NCI-H2196 (cell line): Measurements from ENCODE around the gene FLNC.

ENCODE experiments used
- DNase-seq: peaks from one replicate; lab custom pipeline; 2025; ENCODE audit not compliant: unreplicated experiment; lab: John Stamatoyannopoulos, UW

FLNC gene

GRCh38 chr7:128888039-128888755, 58.0 kb downstream of the FLNC start:
- DNase-seq, result no peak

GRCh38 chr7:128888756-128889095, 58.5 kb downstream of the FLNC start:
- no peak for DNase-seq

DNA sequence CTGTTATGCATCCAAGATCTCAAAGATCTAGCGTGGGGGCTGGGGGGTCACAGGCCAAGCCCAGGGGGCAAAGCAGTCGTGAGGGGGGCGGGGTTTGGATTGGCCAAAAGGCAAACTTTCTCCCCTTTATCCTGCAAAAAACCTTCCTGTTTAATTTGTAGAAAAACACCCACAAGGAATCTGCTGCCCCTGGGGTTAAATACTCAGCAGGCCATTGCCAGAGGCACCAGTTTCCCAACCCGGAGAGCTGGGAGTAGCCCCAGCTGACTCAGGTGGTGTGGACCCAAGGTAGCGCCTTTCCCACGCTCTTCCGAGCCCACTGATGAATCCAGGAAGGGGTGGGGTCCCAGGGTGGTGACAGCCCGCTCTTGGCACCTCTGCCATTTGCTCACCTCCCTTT, 58.9 kb downstream of the FLNC start:
- no peak for DNase-seq

- DNase-seq, result peak; percentile 21
These were observed 60.3 kb downstream of the FLNC start for GRCh38 chr7:128890306-128891109.

- peak; percentile 16 for DNase-seq
These were observed 61.1 kb downstream of the FLNC start for GRCh38 chr7:128891110-128891941.

GRCh38 chr7:128891942-128892269, 61.7 kb downstream of the FLNC start:
- DNase-seq, result no peak

DNA sequence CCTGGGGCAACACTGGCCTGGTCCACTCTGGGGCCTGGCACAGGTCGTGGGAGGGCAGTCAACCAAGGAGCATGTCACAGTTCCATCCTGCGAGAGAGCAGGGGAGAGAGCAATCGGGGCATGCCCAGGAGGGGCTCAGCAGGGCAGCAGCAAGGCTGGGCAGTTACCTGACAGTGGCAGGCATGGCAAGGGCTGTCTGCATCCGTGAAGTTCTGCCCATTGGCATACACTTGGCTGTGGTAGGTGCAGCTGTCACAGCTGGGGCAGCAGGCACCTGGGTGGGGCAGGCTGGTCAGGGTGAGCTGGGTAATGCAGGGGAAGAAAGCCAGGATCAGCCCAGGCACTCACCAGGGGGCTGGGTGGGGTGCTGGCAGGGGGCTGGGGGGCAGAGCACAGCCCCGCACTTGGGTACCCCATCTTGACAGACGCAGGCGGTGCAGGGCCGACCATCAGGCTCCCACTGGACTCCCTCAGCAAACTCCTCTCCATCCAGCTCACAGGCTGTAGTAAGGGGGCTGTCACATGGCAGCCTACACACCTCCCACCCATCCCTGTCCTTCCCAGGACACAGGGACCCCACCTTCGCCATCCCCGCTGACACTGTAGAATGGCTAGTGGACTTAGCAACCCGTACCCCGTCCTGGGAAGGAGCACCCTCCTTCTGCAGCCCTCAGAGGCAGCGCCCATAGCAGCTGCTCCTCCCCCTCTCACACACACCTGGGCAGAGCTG, 62.5 kb downstream of the FLNC start:
- no peak for DNase-seq

- DNase-seq, result no peak
These were observed 63.3 kb downstream of the FLNC start for GRCh38 chr7:128893251-128894100.

DNA sequence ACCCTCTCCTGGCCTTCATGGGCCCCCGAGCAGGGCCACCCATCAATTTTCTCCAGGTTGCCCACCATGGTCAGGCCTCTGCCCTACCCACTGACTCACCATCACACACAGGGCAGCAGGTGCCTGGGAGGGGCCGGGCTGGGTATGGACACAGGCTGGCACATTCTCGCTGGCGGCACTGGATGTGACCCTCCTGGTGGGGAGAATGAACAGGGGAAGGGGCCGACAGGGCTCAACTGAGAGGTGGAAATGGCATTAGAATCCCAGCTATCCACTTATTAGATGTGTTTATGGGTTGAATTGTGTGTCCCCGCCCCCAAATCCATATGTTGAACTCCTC, 63.9 kb downstream of the FLNC start:
- DNase-seq, result no peak

- DNase-seq, result no peak
These were observed 65.1 kb downstream of the FLNC start for GRCh38 chr7:128895320-128895719.

GRCh38 chr7:128899392-128899791, 69.2 kb downstream of the FLNC start:
- DNase-seq, result no peak

- DNase-seq, result no peak
These were observed 70.0 kb downstream of the FLNC start for GRCh38 chr7:128900237-128900636.

- DNase-seq, result no peak
These were observed 72.8 kb downstream of the FLNC start for GRCh38 chr7:128902761-128903585.

DNA sequence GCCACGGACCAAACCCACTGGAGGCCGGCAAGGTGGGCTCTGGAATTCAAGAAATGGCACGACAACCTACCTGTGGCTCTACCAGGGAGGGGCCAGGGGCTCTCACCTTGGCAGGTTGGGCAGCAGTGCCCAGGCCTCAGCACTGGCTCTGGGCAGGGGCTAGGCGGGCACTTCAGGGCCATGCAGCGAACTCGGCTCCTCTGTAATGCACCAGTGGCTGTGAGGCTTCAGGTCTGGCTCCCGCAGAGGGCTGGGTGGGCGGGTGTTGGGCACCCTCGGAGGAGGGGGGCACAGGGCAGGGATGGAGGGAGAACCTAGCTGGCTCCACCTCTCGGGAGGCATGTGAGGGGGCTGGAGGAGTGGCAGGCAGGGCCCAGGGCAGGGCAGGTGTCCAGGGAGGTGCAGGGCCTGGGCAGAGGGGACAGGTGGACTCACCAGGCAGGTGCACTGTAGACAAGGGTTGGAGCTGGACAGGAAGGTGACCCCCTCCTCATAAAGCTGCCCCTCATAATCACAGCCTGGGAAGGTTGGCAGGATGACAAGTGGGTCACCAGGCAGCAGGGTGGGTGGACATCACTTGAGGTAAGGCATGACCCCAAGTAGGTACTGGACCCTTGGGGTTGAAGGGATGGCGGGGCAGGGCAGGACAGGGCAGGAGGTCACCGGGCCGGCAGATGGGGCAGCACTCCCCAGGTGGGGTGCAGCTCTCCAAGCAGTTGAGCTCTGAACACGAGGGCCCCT, 73.6 kb downstream of the FLNC start:
- DNase-seq, result no peak

DNA sequence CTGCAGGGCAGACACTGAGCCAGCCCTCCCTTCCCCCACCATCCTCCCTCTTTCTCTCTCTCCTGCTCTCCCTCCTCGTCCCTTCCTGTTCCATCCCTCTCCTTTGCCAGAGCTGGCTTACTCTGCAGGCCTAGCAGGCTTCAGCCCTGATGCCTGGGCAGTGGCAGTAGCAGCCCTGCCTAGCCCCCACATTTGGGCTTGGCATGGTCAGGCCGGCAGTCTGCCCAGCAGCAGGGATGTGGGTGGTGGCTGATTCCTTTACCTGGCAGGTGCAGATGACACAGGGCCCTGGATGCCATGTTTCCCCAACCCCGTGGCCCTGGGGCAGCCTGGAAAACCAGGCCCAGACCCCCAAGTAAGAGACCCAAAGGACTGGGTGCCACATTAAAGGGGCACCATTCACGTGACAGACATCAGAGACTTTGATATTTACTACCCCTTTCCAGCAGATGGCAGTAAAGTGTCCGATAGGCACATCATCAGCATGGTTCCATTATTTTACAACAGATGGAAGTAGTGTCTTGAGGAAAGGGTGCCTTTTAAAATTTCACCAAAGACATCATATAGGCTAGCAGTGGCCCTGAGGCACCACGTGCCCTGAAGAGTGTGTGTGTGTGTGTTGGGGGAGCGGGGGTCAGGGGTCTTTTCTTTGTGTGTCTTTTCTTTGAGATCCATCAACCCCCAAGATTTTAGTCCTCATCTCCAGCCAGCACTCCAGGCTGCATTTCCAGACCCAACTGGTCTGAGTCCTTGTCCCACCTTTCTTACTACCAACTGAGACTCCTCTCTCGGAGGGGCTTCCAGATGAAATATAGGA, 74.4 kb downstream of the FLNC start:
- DNase-seq, result peak; percentile 69

DNA sequence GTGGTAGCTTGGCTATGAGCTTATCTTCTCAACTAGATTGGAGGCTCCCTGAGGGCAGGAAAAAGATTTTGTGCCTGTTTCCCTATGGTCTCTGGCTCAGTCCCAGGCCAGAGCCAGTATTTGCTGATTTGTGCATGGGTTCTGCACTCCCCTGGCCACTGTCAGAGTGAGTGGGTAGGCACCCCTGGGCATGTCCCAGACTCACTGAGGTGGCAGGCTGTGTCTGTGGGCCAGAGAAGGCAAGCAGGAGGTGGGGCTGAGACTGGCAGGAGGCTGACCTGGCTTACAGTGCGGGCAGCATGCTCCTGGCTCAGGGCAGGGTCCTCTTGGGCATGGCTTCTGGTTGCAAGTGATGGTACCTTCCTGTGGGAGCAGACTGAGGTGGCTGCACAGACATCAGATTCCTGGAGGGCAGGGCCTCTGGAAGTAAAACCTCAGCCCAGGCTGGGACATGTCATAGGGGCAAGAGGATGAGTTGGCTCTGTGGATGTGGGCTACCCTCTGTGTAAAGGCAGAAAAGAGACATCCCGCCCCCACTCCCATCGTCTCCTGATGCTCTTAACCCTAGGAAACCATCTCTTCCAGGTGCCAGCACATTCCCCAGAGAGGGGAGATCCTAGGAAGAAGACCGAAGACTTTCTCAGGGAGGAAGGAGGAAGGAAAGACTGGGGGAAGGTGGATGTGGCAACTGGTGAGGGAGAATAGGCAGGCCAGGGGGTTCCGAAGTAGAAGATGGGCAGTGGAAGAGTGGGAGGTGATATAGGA, 76.0 kb downstream of the FLNC start:
- DNase-seq, result no peak
